ENCODE data around the gene ACTR3C.
A peak's percentile ranks its signal among the peaks of the same experiment; 100 is the strongest.
"Not testable (repeated sequence)": the region's sequence is repeated elsewhere in the genome, so short reads cannot be mapped to it uniquely, and the experiment has no call there.

Gene ACTR3C

DNA sequence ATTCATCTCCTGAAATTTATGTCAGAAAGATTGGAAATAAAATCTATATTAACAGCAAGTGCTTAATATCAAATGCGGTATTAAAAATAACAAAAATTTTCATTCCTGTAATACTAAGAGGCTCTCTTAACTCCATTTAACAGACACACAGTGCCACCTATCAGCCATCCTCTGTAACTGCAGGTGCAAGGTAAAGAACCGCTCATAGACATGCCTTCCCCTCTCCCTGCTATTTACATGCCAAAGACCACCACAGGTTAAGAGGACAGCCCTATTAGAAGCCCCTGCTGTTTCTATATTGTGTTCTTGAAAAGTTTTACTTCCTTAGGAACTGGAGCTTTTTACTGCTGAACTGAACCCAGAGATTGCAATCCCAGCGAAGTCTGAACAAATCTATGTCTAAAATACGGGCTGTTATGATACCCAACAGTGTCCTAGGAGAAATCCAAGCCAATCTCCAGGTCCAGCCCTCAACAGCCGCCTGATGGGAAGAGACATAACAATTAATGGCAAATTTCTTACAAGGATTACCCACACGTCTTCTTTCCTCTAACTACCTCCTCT is 47.1 kb downstream of the ACTR3C start:
- not testable (repeated sequence) for H3K27ac ChIP-seq
- TF ChIP-seq, protein P1, sequence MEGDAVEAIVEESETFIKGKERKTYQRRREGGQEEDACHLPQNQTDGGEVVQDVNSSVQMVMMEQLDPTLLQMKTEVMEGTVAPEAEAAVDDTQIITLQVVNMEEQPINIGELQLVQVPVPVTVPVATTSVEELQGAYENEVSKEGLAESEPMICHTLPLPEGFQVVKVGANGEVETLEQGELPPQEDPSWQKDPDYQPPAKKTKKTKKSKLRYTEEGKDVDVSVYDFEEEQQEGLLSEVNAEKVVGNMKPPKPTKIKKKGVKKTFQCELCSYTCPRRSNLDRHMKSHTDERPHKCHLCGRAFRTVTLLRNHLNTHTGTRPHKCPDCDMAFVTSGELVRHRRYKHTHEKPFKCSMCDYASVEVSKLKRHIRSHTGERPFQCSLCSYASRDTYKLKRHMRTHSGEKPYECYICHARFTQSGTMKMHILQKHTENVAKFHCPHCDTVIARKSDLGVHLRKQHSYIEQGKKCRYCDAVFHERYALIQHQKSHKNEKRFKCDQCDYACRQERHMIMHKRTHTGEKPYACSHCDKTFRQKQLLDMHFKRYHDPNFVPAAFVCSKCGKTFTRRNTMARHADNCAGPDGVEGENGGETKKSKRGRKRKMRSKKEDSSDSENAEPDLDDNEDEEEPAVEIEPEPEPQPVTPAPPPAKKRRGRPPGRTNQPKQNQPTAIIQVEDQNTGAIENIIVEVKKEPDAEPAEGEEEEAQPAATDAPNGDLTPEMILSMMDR (conservative IDR thresholded peaks at IDR 0.05): peak; percentile 84

DNA sequence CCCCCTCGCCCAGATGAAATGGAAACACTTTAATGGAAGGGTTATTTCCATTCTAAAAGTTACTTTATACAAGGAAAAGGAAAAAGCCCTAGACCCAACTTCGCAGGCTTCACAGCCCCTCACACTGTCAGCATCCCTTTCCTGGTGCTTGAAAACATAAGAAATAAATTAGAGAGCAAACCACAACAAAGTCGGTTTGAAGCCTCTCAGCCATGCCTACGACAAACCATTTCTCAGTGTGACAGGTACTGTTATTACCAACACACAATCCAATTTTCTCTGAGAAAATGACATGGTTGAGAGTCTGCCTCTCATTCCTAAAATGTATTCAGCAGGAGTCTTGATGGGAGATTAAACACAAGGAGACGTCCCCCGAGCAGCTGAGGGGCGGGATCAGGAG is 51.4 kb downstream of the ACTR3C start:
- not testable (repeated sequence) for H3K27ac ChIP-seq

DNA sequence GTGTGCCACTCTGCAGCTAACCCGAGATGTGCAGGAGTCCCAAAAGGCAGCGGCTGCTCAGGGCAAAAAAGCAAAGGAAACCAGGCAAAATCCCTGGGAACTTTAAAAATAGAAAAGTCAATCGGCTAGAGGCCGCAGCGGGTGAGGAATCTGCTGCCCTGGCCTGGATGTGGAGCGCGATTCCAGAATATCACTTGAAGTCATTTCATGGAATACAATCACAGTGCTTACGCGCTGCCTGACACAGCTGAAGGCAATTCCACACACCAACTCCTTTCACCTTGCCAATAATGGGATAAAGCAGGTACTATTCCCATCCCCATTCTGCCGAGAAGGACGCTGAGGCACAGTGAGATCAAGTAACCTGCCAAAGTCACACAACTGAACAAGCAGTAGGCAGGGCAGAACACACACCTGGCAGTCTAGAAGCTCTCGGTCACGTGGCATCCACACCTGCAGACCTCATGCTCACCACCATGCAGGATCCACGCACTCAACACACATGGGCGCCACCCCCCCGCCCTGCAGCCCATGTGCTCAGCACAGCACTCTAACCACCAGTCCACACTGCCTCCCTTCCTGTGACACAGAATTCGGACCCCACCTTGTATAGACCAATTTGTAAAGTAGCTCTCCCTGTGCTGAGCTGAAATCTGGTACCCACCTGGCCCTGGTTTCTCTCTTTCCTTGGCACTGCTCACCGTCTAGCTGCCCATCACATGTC is 53.1 kb downstream of the ACTR3C start:
- not testable (repeated sequence) for H3K27ac ChIP-seq

DNA sequence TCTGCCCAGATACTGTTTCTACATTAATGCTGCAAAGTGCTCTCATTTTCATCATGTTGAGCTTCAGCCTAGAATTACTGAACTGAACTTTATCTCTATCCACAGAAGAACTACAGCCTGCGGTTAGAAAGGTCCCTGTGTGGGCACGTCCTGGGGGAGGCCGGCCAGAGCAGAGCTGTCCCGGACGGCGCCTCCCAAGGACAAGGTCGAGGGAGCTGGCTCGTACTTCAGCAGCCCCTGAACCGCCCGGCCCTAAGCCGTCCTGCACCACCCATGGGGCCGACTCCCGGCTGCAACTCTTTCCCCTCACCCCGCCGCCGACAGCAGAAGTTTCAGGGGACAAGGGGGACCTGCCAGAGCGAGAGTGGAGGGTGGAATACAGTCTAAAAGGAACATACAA is 54.5 kb downstream of the ACTR3C start:
- H3K27ac ChIP-seq: not testable (repeated sequence)

DNA sequence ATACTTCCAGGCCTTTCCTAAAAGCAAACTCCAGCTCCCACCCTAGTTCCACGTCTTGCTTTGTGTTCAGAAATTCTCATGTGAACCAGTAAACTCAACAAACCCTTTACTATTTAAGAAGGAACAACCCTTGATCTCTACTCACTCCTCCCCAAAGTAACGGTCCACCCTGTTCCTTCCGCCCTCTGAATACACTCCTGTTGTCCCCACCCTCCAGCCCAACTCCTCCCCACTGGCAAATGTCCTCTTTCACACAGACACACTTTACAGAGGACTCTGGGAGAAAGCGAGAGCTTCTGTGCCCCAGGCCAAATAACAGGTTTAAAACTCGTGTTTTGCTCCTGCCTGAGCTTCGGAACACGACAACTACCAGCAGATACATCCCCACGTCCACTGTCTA is 55.1 kb downstream of the ACTR3C start:
- H3K27ac ChIP-seq: not testable (repeated sequence)

DNA sequence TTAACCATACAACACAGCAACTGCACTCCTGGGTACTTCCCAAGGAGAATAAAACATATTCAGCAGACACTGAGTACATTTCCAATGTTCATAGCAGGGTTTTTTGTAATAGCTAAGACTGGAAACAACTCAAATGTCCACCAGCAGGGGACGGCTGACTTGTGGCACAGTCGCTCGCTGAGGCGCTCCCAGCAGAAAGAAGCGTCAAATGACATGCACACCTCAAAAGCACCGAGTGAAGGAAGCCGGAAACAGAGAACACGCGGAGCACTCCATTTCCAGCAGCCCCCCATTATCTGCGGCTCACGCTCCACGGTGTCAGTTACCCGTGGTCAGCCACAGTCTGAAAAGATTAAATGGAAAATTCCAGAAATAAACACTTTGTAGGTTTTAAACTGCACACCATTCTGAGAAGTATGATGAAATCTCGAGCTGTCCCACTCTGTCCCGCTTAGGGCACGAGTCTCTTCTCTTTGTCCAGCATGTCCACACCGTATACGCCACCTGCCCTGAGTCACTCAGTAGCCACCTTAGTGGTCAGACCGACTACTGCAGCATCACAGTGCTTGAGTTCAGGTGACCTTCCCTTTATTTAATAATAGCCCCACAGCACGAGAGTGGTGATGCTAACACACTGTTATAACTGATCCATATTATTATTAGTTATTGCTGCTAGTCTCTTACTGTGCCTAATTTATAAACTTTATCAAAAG is 56.2 kb downstream of the ACTR3C start:
- H3K27ac ChIP-seq: not testable (repeated sequence)
- TF ChIP-seq, protein P1 (conservative IDR thresholded peaks at IDR 0.05): 0 out of 2 replicates have a peak, but pooled peaks have one; percentile 6

DNA sequence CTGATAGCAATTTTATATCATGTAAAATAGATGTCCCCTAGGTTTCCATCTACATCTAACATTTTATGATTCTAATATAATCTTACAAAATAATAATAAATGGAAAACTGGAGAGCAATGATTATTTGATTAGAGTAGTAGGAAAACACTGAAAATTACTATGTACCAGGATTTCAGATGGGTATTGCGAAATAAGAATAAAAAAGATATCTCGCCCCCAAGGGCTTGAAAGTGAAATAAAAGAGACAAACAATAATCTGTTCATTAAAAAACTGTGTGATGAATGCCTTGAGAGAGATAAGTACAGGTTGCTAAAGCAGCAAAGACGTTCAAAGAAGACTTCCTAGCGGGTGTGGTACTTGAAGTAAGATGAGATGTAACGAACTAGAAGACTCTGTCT is 60.7 kb downstream of the ACTR3C start:
- H3K27ac ChIP-seq: peak overlapping the region; percentile 49; the same call in 1 of the 2 replicates

DNA sequence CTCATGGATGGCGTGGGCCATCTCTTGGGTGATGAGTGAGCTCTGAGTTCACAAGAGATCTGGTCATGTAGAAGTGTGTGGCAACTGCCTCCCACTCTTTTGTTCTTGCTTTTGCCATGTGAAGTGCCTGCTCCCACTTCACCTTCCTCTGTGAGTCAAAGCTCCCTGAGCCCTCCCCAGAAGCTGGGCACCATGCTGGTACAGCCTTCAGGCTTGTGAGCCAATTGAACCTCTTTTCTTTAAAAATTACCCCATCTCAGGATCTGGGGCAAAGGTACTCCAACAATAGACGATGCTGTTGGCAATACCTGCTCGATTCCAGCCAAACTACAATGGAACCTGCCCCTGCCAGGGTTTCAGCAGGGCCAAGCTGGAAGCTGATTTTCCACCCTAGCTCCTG is 75.6 kb downstream of the ACTR3C start:
- not testable (repeated sequence) for H3K27ac ChIP-seq

DNA sequence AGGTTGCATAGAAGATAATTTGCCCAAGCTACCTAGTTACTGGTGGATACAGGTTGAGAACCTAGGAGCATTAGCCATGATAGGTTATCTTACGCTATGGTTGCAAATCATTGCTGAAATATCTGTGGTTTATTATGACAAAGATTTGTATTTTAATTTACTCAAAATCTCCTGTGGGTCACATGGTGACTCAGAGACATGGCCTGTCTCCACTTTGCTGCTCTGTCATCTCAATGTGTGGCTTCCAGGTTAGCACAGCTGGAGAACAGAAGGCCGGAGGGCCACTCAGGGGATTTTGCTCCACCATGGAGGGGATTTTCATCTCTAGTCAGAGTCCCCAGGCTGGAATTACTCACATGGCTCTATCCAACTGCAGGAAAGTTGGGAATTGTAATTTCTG is 78.1 kb downstream of the ACTR3C start:
- H3K27ac ChIP-seq: not testable (repeated sequence)

DNA sequence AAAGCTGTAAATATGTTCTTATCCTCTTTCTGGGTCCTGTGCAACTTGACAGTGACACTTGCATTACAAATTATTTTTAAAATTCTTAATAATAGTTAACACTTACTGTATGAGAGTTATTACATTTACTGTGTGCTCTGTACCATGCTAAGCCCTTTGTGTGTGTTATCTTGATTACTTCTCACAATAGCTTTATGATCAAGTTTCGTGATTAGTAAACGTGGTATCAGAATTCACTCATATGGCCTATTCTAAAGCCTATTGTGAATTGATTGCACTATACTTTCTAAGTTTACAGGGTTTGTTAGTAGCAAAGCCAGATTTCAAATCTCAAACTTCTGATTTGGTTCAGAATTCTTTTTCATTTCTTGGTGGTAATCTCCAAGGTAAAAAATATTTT is 80.4 kb downstream of the ACTR3C start:
- H3K27ac ChIP-seq: not testable (repeated sequence)

DNA sequence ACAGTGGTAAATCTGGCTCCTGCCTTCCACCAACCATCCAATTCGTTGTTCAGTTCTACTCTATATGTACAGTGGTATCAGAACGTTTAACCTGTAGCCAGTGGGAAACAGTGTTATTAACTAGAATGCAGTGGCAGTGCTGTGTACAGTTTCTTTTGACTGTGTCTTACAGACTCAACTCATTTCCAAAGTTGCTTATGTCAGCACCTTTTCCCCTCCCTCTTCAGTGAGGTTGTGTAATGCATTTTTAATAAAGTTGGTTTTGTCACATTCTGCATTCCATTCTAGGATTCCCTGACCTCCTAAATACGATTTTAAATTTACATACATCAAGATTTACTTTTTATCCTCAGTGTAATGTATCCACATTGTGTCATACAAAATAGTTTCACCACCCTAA is 97.9 kb downstream of the ACTR3C start:
- not testable (repeated sequence) for H3K27ac ChIP-seq

DNA sequence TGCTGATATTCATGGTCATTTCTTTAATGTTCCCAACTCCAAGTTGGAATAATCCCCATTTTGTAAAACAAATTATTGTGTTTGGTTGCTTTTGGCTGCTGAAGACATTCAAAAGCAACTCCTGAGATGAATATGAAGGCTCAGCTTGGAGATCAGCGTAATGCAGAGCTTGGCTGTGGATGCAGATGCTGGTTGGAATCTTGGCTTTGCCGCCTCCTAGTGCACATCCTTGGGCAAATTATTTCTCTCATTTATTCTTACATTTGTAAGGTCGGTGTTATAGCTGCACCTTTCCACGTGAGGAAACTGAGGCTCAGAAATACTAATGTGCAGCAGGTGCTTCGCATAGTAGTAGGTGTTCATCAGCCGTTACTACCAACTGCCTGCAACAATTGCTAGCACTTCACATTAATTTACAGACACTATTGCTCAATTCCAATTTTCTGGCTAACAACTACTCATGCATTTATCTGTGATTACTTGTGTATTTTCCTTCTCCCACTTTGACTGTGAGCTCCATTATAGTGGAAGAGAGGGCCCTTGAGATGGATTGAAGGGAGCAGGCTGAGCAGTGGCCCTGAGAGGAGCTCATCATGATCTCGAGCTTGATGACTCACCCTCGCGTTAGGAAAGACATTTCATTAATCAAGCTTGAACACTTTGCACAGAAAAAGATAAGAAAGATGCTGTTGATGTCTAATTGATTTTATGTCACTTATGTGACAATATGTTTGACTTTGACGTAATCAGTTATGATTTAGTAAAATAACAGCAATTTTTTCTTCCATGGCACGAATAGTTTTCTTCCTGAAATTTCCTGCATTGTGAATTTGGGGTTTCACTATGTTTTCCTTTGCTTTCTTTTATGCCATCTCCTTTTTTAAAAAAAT is 101.0 kb downstream of the ACTR3C start:
- TF ChIP-seq, protein P1 (conservative IDR thresholded peaks at IDR 0.05): peak; percentile 60
- H3K27ac ChIP-seq: not testable (repeated sequence)

Data from VCaP (cell line).